Measurements from ENCODE around the gene AKIRIN1.
A peak's percentile ranks its signal among the peaks of the same experiment; 100 is the strongest.
"Not testable (repeated sequence)": the region's sequence is repeated elsewhere in the genome, so short reads cannot be mapped to it uniquely, and the experiment has no call there.

Gene AKIRIN1

GRCh38 chr1:38990738-38991637 lies at the start of gene AKIRIN1:
AKIRIN1 (plus strand) TSS chr1:38991276; CDS start chr1:38991381, 105 bp downstream.
- DNase-seq (ENCODE audit: low read depth in 1 of 2, low spot score in 1 of 2), result peak; percentile 90 to 98

- DNase-seq (ENCODE audit: low read depth in 1 of 2, low spot score in 1 of 2), result no peak
Observed at GRCh38 chr1:38941527-38942019, 49.5 kb upstream of the AKIRIN1 start, which contains the start of gene RHBDL2. RHBDL2 (minus strand) TSS chr1:38941830; CDS start chr1:38919212, 22,618 bp downstream.

DNA sequence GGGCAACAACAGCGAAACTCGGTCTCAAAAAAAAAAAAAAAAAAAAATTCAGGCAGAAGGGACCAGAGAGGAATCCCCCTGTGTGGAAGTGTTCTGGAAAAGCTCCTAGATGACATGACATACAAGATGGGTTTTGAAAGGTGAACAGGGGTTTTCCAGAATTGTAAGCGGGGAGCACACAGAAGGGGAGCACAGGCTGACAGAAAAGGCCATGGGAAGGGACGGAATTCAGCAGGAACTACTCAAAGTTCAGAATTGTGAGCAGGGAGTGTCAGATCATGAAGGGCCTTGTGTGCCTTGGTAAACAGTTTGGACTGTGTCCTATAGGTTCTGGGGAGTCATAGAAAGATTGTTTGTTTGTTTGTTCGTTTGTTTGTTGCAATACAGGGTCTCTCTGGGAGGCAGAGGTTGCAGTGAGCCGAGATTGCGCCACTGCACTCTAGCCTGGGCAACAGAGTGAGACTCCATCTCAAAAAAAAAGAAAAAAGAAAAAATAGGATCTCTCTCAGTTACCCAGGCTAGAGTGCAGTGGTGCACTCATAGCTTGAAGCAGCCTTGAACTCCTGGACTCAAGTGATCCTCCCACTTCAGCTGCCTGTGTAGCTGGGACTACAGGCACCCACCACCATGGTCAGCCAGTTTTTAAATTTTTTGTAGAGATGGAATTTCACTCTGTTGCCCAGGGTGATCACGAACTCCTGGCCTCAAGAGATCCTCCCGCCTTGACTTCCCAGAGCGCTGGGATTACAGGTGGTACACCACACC lies 48.2 kb upstream of the AKIRIN1 start:
- no peak for DNase-seq (ENCODE audit: low read depth in 1 of 2, low spot score in 1 of 2)

- DNase-seq (ENCODE audit: low read depth in 1 of 2, low spot score in 1 of 2), result no peak
Observed at GRCh38 chr1:38944547-38944946, 46.5 kb upstream of the AKIRIN1 start.

GRCh38 chr1:38950553-38950952 lies 40.5 kb upstream of the AKIRIN1 start:
- no peak for DNase-seq (ENCODE audit: low read depth in 1 of 2, low spot score in 1 of 2)

- no peak for DNase-seq (ENCODE audit: low read depth in 1 of 2, low spot score in 1 of 2)
Observed at GRCh38 chr1:38953433-38953860, 37.6 kb upstream of the AKIRIN1 start.

GRCh38 chr1:38958967-38959366 lies 32.1 kb upstream of the AKIRIN1 start:
- no peak for DNase-seq (ENCODE audit: low read depth in 1 of 2, low spot score in 1 of 2)

GRCh38 chr1:38962113-38962512 lies 29.0 kb upstream of the AKIRIN1 start:
- DNase-seq (ENCODE audit: low read depth in 1 of 2, low spot score in 1 of 2), result no peak

GRCh38 chr1:38962560-38962959 lies 28.5 kb upstream of the AKIRIN1 start:
- DNase-seq (ENCODE audit: low read depth in 1 of 2, low spot score in 1 of 2), result no peak

DNA sequence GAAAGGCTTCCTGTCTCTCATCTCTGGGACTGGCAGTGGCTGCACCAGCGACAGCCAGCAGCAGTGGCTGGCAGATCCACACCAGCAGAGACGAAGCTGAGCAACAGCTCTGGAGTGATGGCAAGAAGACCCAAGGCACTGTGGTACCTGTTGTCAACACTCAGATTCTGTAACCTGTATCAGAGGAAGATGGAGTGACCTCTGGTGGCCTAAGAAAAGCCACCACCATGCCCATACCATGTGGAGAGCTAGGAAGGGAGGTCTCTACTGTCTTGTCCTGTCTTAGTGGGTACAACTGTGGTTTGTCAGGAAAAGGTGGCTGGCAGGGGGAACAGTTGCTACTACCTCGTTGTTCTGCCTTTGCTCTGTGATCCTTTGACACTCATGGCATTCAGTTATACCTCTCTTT lies 26.9 kb upstream of the AKIRIN1 start:
- no peak for DNase-seq (ENCODE audit: low read depth in 1 of 2, low spot score in 1 of 2)

DNA sequence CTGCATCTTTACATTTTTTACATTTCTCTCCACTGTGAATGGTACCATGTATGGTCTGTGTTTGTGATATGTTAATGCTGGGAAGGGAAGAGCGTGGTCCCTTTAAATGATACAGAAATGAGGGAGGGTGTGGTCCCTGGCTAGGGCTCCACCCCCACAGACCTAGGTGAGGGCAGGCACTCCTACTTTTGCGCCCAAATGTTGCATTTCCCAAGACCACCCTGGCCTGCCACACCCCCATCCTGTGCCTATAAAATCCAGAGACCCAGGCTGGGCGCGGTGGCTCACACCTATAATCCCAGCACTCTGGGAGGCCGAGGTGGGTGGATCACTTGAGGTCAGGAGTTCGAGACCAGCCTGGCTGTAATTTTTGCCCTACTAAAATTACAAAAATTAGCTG lies 17.9 kb upstream of the AKIRIN1 start:
- not testable (repeated sequence) for DNase-seq (ENCODE audit: low read depth in 1 of 2, low spot score in 1 of 2)

GRCh38 chr1:38973659-38974437 lies 17.2 kb upstream of the AKIRIN1 start:
- DNase-seq (ENCODE audit: low read depth in 1 of 2, low spot score in 1 of 2), result no peak

DNA sequence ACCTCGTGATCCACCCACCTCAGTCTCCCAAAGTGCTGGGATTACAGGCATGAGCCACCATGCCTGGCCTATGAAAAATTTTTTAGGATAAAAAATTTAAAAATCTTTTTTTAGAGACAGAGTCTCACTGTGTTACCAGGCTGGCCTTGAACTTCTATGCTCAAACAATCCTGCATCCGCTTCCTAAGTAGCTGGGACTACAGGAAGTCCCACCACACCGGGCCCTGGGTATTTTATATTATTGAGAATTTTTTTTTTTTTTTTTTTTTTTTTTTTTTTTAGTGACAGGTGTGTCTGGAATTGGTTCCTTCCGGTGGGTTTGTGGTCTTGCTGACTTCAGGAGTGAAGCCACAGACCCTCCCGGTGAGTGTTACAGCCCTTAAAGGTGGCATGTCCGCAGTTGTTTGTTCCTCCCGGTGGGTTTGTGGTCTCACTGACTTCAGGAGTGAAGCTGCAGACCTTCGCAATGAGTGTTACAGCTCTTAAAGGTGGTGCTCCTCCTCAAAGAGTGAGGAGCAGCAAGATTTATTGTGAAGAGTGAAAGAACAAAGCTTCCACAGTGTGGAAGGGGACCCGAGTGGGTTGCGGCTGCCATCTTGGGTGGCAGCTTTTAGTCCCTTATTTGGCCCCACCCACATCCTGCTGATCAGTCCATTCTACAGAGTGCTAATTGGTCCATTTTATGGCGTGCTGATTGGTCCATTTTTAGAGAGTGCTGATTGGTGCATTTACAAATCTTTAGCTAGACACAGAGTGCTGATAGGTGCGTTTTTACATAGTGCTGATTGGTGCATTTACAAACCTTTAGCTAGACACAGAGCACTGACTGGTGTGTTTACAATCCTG lies 13.5 kb upstream of the AKIRIN1 start:
- DNase-seq (ENCODE audit: low read depth in 1 of 2, low spot score in 1 of 2), result peak in 1 of 2 donors; percentile 24

DNA sequence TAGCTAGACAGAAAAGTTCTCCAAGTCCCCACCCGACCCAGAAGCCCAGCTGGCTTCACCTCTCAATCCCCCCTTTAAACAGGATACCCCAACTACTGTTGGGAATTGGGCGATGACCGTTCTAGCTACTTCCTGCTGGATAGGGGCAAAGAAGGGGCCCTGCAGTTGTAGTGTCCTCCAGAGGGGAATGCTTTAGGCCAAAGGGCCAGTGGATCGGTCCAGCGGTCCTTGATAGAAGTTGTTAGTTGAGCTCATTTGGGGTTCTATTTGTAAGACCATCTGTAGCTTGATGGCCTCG lies 12.9 kb upstream of the AKIRIN1 start:
- not testable (repeated sequence) for DNase-seq (ENCODE audit: low read depth in 1 of 2, low spot score in 1 of 2)

GRCh38 chr1:38979380-38979779 lies 11.7 kb upstream of the AKIRIN1 start:
- DNase-seq (ENCODE audit: low read depth in 1 of 2, low spot score in 1 of 2), result not testable (repeated sequence)

GRCh38 chr1:38989979-38990378 lies 1.1 kb upstream of the AKIRIN1 start:
- DNase-seq (ENCODE audit: low read depth in 1 of 2, low spot score in 1 of 2), result no peak

- DNase-seq (ENCODE audit: low read depth in 1 of 2, low spot score in 1 of 2), result no peak
Observed at GRCh38 chr1:38990386-38990737, 714 bp upstream of the AKIRIN1 start.

DNA sequence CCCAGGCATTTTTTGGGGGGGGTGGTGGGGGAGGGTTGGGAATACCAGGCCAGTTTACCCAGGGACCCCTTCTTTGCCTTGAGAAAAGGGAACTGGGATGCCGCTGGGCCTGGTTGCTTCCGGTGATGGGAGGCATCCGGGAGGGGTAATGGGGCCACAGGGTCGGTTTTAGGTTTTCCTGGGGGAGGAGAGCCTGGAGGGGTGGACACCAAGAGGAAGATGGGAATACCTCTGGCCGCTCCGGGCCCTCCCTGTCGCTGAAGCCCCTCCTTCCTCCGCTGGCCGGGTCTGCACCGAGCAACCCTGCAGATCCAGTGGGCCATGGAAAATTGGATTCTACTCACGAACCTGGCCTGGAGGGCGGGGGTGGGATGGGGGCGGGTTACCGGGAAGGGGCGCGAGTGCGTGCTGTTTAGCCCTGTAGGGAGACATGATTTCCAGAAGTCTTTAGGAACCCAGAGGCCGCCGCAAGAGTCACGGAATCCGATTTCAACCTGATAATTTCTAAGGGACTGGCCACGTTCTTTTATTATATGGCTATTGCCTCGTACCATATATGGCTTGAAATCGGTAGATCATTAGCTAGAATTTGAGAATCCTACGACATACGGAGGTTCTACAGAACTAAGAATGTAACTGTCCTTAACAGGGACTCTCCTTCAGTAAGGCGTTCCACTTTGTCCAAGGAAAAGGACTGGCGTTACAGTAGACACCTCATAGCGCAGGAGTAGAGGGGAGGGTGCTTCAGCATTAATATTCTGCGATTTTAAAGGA lies 749 bp downstream of the AKIRIN1 start:
- DNase-seq (ENCODE audit: low read depth in 1 of 2, low spot score in 1 of 2), result no peak

- DNase-seq (ENCODE audit: low read depth in 1 of 2, low spot score in 1 of 2), result no peak
Observed at GRCh38 chr1:38992412-38993111, 1.5 kb downstream of the AKIRIN1 start.
